Renal pelvis (tissue), 12 donors: Measurements from ENCODE around the gene GALNT12. TPM values are rescaled to one million over a fixed set of nuclear protein-coding genes. Genes with fewer than 3 reads are reported as not detected.
A peak's percentile ranks its signal among the peaks of the same experiment; 100 is the strongest.

Source experiments
- DNase-seq: peaks from one replicate; pipeline ENCODE4 v3.0.0-alpha.2; 2013
- long read RNA-seq, 16 experiments: transcript quantifications; one replicate each; lab custom pipeline, GENCODE V29; 2026
- polyA plus RNA-seq, 3 donors: library from polyadenylated mRNA; unstranded; fragments of 120-200 nt; gene quantifications; one replicate each; pipeline ENCODE4 v1.2.1, GENCODE V29; 2013; ENCODE audit not compliant: insufficient read length in 3 of 3

The GALNT12 gene
- polyA plus RNA-seq = 1 to 10 TPM; 8.3 to 9.9 (median 9.2) TPM
- long read RNA-seq, donor 1 = 0 reads
- long read RNA-seq, donor 2, partial matches to known transcripts = 0 of 2 reads
- long read RNA-seq, donor 2, other reads (novel, unspliced or antisense) = 0 of 2 reads
- long read RNA-seq, donor 3, partial matches to known transcripts = 0 of 2 reads
- long read RNA-seq, donor 3, other reads (novel, unspliced or antisense) = 0 of 2 reads
- long read RNA-seq, donor 4, partial matches to known transcripts = 0 of 1 reads
- long read RNA-seq, donor 4, other reads (novel, unspliced or antisense) = 0 of 1 reads
- long read RNA-seq, donor 5, partial matches to known transcripts = 0 of 1 reads
- long read RNA-seq, donor 5, other reads (novel, unspliced or antisense) = 0 of 1 reads
- long read RNA-seq, donor 6, partial matches to known transcripts = 0 of 4 reads
- long read RNA-seq, donor 6, other reads (novel, unspliced or antisense) = 0 of 4 reads
- long read RNA-seq, donor 7, transcript GALNT12-201 (10 exons, 2,735 nt) = major isoform, 5 of 5 reads
- long read RNA-seq, donor 7, partial matches to known transcripts = 0 of 5 reads
- long read RNA-seq, donor 7, other reads (novel, unspliced or antisense) = 0 of 5 reads
- long read RNA-seq, donor 8, partial matches to known transcripts = 0 of 1 reads
- long read RNA-seq, donor 8, other reads (novel, unspliced or antisense) = 0 of 1 reads
- long read RNA-seq, donor 9, partial matches to known transcripts = 6 of 8 reads
- long read RNA-seq, donor 9, other reads (novel, unspliced or antisense) = 0 of 8 reads
- long read RNA-seq, donor 10, partial matches to known transcripts = 5 of 9 reads
- long read RNA-seq, donor 10, other reads (novel, unspliced or antisense) = 0 of 9 reads
- long read RNA-seq, donor 11, partial matches to known transcripts = 0 of 2 reads
- long read RNA-seq, donor 11, other reads (novel, unspliced or antisense) = 0 of 2 reads
- long read RNA-seq, donor 12, partial matches to known transcripts = 0 of 3 reads
- long read RNA-seq, donor 12, other reads (novel, unspliced or antisense) = 0 of 3 reads
- long read RNA-seq, donor 13, partial matches to known transcripts = 0 of 1 reads
- long read RNA-seq, donor 13, other reads (novel, unspliced or antisense) = 0 of 1 reads
- long read RNA-seq, donor 14 = 0 reads
- long read RNA-seq, donor 15, transcript GALNT12-201 (10 exons, 2,735 nt) = major isoform, 14 of 35 reads
- long read RNA-seq, donor 15, partial matches to known transcripts = 20 of 35 reads
- long read RNA-seq, donor 15, other reads (novel, unspliced or antisense) = 0 of 35 reads
- long read RNA-seq, donor 16, partial matches to known transcripts = 5 of 7 reads
- long read RNA-seq, donor 16, other reads (novel, unspliced or antisense) = 0 of 7 reads

- DNase-seq = no peak
Measured at GRCh38 chr9:98807070-98807813, at the start of gene GALNT12. TSS of gene GALNT12 (plus strand) at chr9:98807670. CDS start at chr9:98807699, 29 bp downstream.

GRCh38 chr9:98760231-98760630 is 47.2 kb upstream of the GALNT12 start:
- DNase-seq = no peak

- no peak for DNase-seq
Measured at GRCh38 chr9:98763986-98764745, 43.3 kb upstream of the GALNT12 start.

- no peak for DNase-seq
Measured at GRCh38 chr9:98765256-98765655, 42.2 kb upstream of the GALNT12 start.

GRCh38 chr9:98766586-98766985 is 40.9 kb upstream of the GALNT12 start:
- no peak for DNase-seq

- DNase-seq = no peak
Measured at GRCh38 chr9:98767196-98767595, 40.3 kb upstream of the GALNT12 start.

- no peak for DNase-seq
Measured at GRCh38 chr9:98767915-98768314, 39.6 kb upstream of the GALNT12 start.

GRCh38 chr9:98768344-98768743 is 39.1 kb upstream of the GALNT12 start:
- DNase-seq = no peak

GRCh38 chr9:98770717-98771116 is 36.8 kb upstream of the GALNT12 start:
- DNase-seq = no peak

GRCh38 chr9:98771209-98771874 is 36.1 kb upstream of the GALNT12 start:
- no peak for DNase-seq

- no peak for DNase-seq
Measured at GRCh38 chr9:98772364-98773155, 34.9 kb upstream of the GALNT12 start.

- no peak for DNase-seq
Measured at GRCh38 chr9:98773721-98774120, 33.7 kb upstream of the GALNT12 start.

- no peak for DNase-seq
Measured at GRCh38 chr9:98774746-98775145, 32.7 kb upstream of the GALNT12 start.

GRCh38 chr9:98775831-98776441 is 31.5 kb upstream of the GALNT12 start:
- DNase-seq = peak; percentile 61

- DNase-seq = no peak
Measured at GRCh38 chr9:98777618-98778017, 29.9 kb upstream of the GALNT12 start.

GRCh38 chr9:98778251-98778650 is 29.2 kb upstream of the GALNT12 start:
- DNase-seq = no peak

GRCh38 chr9:98778711-98779530 is 28.5 kb upstream of the GALNT12 start:
- DNase-seq = peak; percentile 42
